ENCODE measurements around the gene ITGAD. TPM values are rescaled to one million over a fixed set of nuclear protein-coding genes. Genes with fewer than 3 reads are reported as not detected.

The ITGAD gene
- total RNA-seq, 1 donor from 2014 or later: not detected

GRCh38 chr16:31458844-31459686 lies 65.9 kb downstream of the ITGAD start, which contains the start of gene ARMC5:
Gene ARMC5, plus strand, starts transcription at chr16:31459501. Its CDS starts 24 bp downstream, at chr16:31459525.
- peak; percentile 98 for DNase-seq (ENCODE audit: low read depth)

- DNase-seq (ENCODE audit: low read depth): peak; percentile 99
These were observed 66.8 kb downstream of the ITGAD start for GRCh38 chr16:31459687-31460581.

GRCh38 chr16:31460582-31461002 lies 67.5 kb downstream of the ITGAD start:
- peak; percentile 45 for DNase-seq (ENCODE audit: low read depth)

GRCh38 chr16:31461201-31461920 lies 68.2 kb downstream of the ITGAD start:
- DNase-seq (ENCODE audit: low read depth): no peak

DNA sequence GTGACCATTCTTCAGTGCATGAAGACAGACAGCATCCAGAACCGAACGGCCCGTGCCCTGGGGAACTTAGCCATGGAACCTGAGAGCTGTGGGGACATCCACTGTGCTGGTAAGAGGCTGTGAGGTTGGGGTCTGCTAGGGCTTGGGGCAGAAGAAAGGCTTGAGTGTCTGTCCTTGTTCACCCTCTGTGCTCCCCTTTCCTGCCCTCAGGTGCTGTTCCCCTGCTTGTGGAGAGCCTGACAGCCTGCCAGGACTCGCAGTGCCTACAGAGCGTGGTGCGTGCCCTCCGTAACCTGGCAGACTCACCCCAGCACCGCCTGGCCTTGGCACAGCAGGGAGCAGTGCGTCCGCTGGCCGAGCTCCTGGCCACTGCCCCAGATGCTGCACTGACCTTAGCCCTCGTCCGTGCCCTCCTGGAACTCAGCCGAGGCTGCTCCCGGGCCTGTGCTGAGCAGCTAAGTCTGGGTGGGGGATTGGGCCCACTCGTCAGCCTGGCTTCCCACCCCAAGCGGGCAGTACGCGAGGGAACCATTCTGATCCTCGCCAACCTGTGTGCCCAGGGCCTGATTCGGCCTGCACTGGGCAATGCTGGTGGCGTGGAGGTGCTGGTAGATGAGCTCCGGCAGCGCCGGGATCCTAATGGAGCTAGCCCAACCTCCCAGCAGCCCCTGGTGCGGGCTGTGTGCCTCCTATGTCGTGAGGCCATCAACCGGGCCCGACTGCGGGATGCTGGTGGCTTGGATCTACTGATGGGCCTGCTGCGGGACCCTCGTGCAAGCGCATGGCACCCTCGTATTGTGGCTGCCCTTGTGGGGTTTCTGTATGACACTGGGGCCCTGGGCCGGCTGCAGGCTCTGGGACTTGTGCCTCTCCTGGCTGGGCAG lies 69.0 kb downstream of the ITGAD start:
- DNase-seq (ENCODE audit: low read depth): no peak

GRCh38 chr16:31464348-31464769 lies 71.2 kb downstream of the ITGAD start:
- DNase-seq (ENCODE audit: low read depth): no peak

DNA sequence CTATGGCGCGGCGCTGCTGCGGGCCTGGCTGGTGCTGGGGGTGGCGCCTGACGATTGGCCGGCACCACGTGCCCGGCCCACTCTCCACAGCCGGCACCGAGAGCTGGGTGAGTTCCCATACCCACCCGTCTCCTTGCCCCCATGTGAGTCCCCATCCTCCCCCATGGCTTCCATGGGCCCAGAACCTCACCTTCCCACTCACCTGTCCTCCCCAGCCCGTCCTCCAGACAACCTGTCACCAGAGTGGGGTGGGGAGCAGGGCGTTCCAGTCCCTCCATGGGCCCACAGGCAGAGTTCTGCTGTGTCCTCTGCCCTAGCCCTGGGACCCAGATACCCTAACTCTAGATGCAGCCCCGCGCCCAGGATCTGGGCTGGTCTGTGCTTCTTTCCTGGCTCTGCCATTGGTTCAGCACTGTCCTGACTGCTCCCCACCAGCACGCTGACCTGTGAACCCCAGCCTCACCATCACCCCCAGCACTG lies 71.7 kb downstream of the ITGAD start:
- DNase-seq (ENCODE audit: low read depth): no peak

DNA sequence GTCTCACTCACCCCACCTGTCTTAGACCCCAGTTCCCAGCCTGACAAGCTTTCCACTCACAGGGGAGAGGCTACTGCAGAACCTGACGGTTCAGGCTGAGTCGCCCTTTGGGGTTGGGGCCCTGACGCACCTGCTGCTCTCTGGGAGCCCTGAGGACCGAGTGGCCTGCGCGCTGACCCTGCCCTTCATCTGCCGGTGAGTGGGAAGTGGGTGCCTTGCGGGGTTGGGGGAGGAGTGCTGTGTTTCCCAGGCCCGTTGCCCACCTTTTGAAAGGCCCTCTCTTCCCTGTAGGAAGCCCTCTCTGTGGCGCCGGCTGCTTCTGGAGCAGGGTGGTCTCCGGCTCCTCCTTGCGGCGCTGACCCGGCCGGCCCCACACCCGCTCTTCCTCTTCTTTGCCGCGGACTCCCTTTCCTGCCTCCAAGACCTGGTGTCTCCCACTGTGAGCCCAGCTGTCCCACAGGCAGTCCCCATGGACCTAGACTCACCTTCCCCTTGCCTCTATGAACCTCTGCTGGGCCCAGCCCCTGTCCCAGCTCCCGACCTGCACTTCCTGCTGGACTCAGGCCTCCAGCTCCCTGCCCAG lies 72.7 kb downstream of the ITGAD start:
- no peak for DNase-seq (ENCODE audit: low read depth)

DNA sequence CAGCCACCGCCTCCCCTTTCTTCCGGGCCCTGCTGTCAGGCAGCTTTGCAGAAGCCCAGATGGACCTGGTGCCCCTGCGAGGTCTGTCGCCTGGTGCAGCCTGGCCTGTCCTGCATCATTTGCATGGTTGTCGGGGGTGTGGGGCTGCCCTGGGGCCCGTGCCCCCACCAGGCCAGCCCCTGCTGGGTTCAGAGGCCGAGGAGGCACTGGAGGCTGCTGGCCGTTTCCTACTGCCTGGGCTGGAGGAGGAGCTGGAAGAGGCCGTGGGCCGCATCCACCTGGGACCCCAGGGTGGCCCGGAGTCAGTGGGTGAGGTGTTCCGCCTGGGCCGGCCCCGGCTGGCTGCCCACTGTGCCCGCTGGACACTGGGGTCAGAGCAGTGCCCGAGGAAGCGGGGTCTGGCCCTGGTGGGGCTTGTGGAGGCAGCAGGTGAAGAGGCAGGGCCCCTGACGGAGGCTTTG lies 73.3 kb downstream of the ITGAD start:
- DNase-seq (ENCODE audit: low read depth): no peak

- DNase-seq (ENCODE audit: low read depth): peak; percentile 37
These were observed 74.1 kb downstream of the ITGAD start for GRCh38 chr16:31467151-31467773.

- DNase-seq (ENCODE audit: low read depth): no peak
These were observed 74.7 kb downstream of the ITGAD start for GRCh38 chr16:31467858-31468257.

DNA sequence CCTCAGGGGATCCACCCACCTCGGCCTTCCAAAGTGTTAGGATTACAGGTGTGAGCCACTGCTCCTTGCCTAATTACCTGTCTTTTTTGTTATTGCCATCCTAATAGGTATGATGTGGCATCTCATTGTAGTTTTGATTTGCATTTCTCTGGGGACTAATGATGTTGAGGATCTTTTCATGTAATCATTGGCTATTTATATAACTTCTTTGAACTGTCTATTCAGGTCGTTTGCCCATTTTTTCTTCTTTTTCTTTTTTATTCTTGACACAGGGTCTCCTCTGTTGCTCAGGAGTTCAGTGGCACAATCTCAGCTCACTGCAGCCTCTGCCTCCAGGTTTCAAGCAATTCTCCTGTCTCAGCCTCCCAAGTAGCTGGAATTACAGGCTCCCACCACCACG lies 77.5 kb downstream of the ITGAD start:
- no peak for DNase-seq (ENCODE audit: low read depth)

DNA sequence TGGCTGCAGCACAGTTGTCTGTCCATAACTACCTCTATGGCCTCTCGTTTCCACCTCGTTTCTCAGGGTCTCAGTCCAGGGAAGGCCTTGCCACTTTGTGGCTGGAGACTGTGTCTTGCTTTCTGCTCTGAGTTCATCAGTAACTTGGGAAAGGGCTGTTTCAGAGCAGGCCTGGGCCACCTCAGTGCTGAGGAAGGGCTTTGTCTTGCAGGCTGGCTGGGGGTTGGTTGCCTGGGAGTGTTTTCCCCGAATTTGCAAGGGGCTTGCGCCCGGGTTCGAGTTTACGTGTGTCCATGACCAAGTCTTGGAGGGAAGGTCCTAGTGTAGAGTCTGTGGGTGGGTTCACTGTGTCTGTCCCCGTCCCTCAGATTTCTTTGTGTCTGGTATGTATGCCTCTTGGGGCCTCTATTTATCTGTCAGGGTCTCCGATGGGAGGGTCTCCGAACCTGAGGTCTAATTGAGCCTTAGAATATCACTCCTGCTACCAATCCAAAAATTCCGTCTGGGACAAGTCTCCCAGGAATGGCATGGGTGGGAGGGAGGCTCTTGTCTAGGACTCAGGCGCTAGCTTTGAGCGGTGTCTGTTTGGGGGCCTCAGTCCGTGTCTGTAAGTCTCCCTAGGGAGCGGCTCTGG lies 78.2 kb downstream of the ITGAD start:
- no peak for DNase-seq (ENCODE audit: low read depth)

GRCh38 chr16:31471875-31472708 lies 79.0 kb downstream of the ITGAD start, which contains the start of gene TGFB1I1:
Gene TGFB1I1, plus strand, starts transcription at chr16:31472152. Its CDS starts 37 bp downstream, at chr16:31472189.
- peak; percentile 81 for DNase-seq (ENCODE audit: low read depth)

DNA sequence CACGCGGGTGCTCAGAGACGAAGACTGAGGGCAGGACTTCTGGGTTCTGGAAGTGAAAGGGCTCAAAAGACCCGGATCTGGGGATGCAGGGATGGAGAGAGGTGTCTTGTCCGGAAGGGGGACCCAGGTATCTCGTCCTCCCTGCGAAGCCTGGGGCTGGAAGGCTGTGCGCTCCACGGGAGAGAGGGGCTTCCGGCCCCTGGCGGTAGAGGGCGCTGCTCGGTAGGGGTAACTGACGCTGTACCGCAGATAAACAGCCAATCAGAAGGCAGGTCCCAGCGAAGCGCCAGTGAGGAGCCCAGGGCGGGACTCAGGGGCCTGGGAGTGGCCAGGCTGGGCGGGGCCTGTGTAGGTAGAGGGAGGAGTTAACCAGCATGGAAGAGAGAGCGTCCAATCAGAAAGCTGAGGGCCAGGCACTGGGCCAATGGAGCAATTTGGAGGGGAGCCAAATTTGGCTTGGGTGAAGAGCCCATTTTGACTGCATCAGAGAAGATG lies 79.6 kb downstream of the ITGAD start:
- peak; percentile 69 for DNase-seq (ENCODE audit: low read depth)

DNA sequence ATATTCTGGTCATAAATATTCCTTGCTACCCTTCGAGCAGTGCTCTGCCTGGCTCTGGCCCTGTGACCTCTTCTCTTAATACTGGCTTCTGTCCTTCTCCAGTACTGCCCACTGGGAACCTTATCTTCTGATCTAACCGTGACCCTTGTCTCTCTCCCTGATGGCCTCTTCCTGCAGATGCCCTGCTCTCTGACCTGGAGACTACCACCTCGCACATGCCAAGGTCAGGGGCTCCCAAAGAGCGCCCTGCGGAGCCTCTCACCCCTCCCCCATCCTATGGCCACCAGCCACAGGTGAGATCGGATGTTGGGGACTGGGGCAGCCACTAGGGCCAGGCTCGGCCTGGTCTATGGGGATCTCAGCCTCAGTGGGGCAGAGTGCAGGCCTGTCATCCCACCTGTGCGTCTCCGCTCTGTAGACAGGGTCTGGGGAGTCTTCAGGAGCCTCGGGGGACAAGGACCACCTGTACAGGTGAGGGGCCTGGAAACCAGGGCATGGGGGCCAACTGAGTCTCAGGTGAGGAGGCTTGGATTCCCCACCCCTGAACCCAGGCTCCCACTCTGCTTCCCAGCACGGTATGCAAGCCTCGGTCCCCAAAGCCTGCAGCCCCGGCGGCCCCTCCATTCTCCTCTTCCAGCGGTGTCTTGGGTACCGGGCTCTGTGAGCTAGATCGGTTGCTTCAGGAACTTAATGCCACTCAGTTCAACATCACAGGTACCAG lies 80.3 kb downstream of the ITGAD start:
- no peak for DNase-seq (ENCODE audit: low read depth)
